Astrocyte (in vitro differentiated cells and primary cell): ENCODE data around the gene ARHGAP21. TPM values are rescaled to one million over a fixed set of nuclear protein-coding genes. Genes with fewer than 3 reads are reported as not detected.

ENCODE experiments used
- DNase-seq: peaks from one replicate; pipeline ENCODE4 v3.0.0-alpha.2; 2010; ENCODE audit warnings: low read depth
- FAIRE-seq: peaks from 2 replicates; lab custom pipeline; 2011; peaks lifted over from hg19 to GRCh38; lab: Jason Lieb, UNC
- H2AFZ ChIP-seq: 2 replicates; pipeline ENCODE4 v1.6.0; 2012; ENCODE audit warnings: low read depth, low read length, inconsistent platforms
- H3K27ac ChIP-seq: 2 replicates; pipeline ENCODE4 v1.5.1; 2011; ENCODE audit warnings: low read depth, low read length, inconsistent platforms
- H3K27me3 ChIP-seq: 2 replicates; pipeline ENCODE4 v1.6.0; 2011; ENCODE audit warnings: low read length, inconsistent platforms; ENCODE audit not compliant: insufficient read depth
- H3K36me3 ChIP-seq: 2 replicates; pipeline ENCODE4 v1.5.1; 2011; ENCODE audit warnings: low read length, inconsistent platforms; ENCODE audit not compliant: insufficient read depth
- H3K4me1 ChIP-seq: 2 replicates; pipeline ENCODE4 v1.5.1; 2011; ENCODE audit warnings: low read length, inconsistent platforms; ENCODE audit not compliant: insufficient read depth
- H3K4me2 ChIP-seq: 2 replicates; pipeline ENCODE4 v1.6.0; 2012; ENCODE audit warnings: low read length, inconsistent platforms
- H3K4me3 ChIP-seq: 2 replicates; pipeline ENCODE4 v1.5.1; 2011; ENCODE audit warnings: low read depth, mild to moderate bottlenecking, low read length, inconsistent platforms; ENCODE audit not compliant: insufficient read depth
- H3K79me2 ChIP-seq: 2 replicates; pipeline ENCODE4 v1.6.0; 2012; ENCODE audit warnings: mild to moderate bottlenecking, low read length, inconsistent platforms; ENCODE audit not compliant: insufficient read depth
- H3K9ac ChIP-seq: 2 replicates; pipeline ENCODE4 v1.6.0; 2012; ENCODE audit warnings: mild to moderate bottlenecking, low read length, inconsistent platforms
- H3K9me3 ChIP-seq: 2 replicates; pipeline ENCODE4 v1.5.1; 2012; ENCODE audit warnings: low read depth, mild to moderate bottlenecking, low read length, inconsistent platforms; ENCODE audit not compliant: insufficient read depth
- H4K20me1 ChIP-seq: 2 replicates; pipeline ENCODE4 v1.6.0; 2012; ENCODE audit warnings: low read length, inconsistent platforms; ENCODE audit not compliant: insufficient read depth
- H3K27ac Mint-ChIP-seq: one replicate; pipeline ENCODE4 v1.8.0; 2021; ENCODE audit warnings: mild to moderate bottlenecking, mixed read lengths; ENCODE audit not compliant: unreplicated experiment
- H3K27me3 Mint-ChIP-seq: one replicate; pipeline ENCODE4 v1.8.0; 2021; ENCODE audit warnings: low read depth, mixed read lengths; ENCODE audit not compliant: unreplicated experiment
- H3K36me3 Mint-ChIP-seq: one replicate; pipeline ENCODE4 v1.8.0; 2021; ENCODE audit warnings: low read depth, mixed read lengths; ENCODE audit not compliant: unreplicated experiment
- H3K4me1 Mint-ChIP-seq: one replicate; pipeline ENCODE4 v1.8.0; 2021; ENCODE audit warnings: low read depth, mixed read lengths; ENCODE audit not compliant: unreplicated experiment
- H3K4me3 Mint-ChIP-seq: one replicate; pipeline ENCODE4 v1.8.0; 2021; ENCODE audit warnings: mild to moderate bottlenecking, moderate library complexity, mixed read lengths; ENCODE audit not compliant: unreplicated experiment
- H3K9me3 Mint-ChIP-seq: one replicate; pipeline ENCODE4 v1.8.0; 2021; ENCODE audit warnings: mild to moderate bottlenecking, mixed read lengths; ENCODE audit not compliant: unreplicated experiment
- CTCF ChIP-seq: IDR thresholded peaks from 2 replicates; pipeline ENCODE4 v1.5.1; 2011; ENCODE audit warnings: low read depth, mild to moderate bottlenecking, inconsistent platforms, low read length, moderate library complexity; ENCODE audit not compliant: insufficient read depth
- EZH2 ChIP-seq: IDR thresholded peaks from 2 replicates; pipeline ENCODE4 v1.6.1; 2012; ENCODE audit warnings: mild to moderate bottlenecking, low read length, inconsistent platforms; ENCODE audit not compliant: insufficient read depth
- total RNA-seq: library from RNA; stranded (reverse); gene quantifications from 2 replicates; pipeline ENCODE4 v1.2.1, GENCODE V29; 2021

The ARHGAP21 gene
- total RNA-seq, 1 donor from 2014 or later: 107 TPM

- peaks cover 11% of the 10 kb centered on the region for H3K36me3 Mint-ChIP-seq
- no peak overlapping the region for H3K4me3 Mint-ChIP-seq
- Histone ChIP-seq H4K20me1 (no peaks in the 10 kb centered on the region), H3K4me1 (peaks cover 9% of the 10 kb centered on the region), H3K9me3 (no peaks in the 10 kb centered on the region), H3K4me2 (no peak overlapping the region), H3K27me3 (no peaks in the 10 kb centered on the region), H3K36me3 (no peaks in the 10 kb centered on the region), H2AFZ (no peak overlapping the region), H3K9ac (no peak overlapping the region), H3K79me2 (no peaks in the 10 kb centered on the region), H3K27ac (no peak overlapping the region), H3K4me3 (no peak overlapping the region)
- TF ChIP-seq CTCF (no peak), EZH2 (no peak)
- H3K27me3 Mint-ChIP-seq: peaks cover 5% of the 10 kb centered on the region
- peaks cover 2% of the 10 kb centered on the region for H3K9me3 Mint-ChIP-seq
- FAIRE-seq: no peak
- peaks cover 16% of the 10 kb centered on the region for H3K4me1 Mint-ChIP-seq
- H3K27ac Mint-ChIP-seq: no peak overlapping the region
- no peak for DNase-seq
These were observed 169.7 kb downstream of the ARHGAP21 start for GRCh38 chr10:24554036-24554435.

DNA sequence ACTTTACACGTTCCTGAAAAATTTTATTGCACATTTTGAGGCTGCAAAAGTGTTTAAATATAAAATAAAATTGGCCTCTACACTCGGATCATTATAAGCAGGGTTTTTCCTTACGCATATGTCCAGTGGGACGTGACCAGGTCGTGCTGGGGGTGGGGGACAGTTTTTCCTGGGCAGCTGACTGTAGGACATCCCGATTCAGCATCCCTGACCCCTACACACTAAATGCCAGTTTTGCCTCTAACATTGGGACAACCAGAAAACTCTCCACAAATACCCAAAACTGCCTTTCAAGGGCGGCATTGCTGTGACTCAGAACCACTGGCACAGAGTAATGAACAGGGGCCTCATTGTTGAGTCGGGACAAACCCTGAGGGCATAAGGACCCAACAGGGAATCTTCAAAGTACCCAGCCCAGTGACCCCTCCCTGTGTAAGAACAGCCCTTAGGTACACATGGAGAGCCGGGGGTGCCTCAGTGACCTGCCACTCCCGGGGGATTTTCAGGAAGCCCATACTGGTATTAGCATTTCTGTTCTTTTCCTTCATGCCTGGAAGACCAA lies 170.6 kb downstream of the ARHGAP21 start:
- Histone ChIP-seq H2AFZ (no peak overlapping the region), H3K27ac (no peak overlapping the region), H3K4me3 (no peak overlapping the region), H3K27me3 (no peaks in the 10 kb centered on the region), H3K4me2 (no peak overlapping the region), H3K4me1 (peaks cover 9% of the 10 kb centered on the region), H4K20me1 (no peaks in the 10 kb centered on the region), H3K79me2 (no peaks in the 10 kb centered on the region), H3K9me3 (no peaks in the 10 kb centered on the region), H3K9ac (no peak overlapping the region), H3K36me3 (no peaks in the 10 kb centered on the region)
- no peak overlapping the region for H3K27ac Mint-ChIP-seq
- no peak for TF ChIP-seq CTCF
- no peak for TF ChIP-seq EZH2
- peaks cover 3% of the 10 kb centered on the region for H3K27me3 Mint-ChIP-seq
- H3K4me3 Mint-ChIP-seq: no peak overlapping the region
- H3K9me3 Mint-ChIP-seq: peaks cover 2% of the 10 kb centered on the region
- FAIRE-seq (no peak), DNase-seq (no peak)
- H3K4me1 Mint-ChIP-seq: peaks cover 16% of the 10 kb centered on the region
- H3K36me3 Mint-ChIP-seq: peaks cover 11% of the 10 kb centered on the region

DNA sequence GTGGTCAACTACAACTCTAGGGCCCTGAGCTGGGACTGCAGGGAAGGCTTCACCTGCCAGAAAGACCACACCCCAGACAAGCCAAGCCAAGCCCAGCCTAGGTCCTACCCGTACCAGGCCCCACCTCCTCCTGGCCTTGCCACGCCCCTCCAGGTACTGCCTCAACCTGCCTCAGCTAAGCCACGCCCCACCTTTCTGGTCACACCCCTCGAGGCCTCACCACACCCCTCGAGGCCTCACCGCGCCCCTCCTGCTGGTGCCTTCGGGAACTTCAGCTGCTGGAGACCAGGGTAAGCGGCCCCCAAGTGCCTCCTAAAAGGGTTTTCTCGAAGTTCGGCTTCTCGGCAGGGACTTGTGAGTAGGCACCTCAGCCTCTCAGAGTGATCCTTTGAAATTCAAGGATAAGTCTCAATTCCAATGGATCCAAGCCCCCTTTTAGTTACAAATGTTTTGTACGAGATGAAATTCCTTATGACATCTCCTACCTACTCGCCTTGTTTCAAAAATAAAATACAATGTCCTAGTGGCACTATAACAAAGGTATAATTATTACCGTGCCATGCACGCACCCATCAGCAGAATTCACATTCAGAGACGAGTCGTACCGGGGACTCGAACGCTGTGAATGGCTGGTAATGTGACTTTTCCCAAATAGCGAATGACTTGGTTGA lies 171.2 kb downstream of the ARHGAP21 start:
- H3K9ac ChIP-seq: no peak overlapping the region
- no peaks in the 10 kb centered on the region for H4K20me1 ChIP-seq
- H3K4me1 ChIP-seq: peaks cover 9% of the 10 kb centered on the region
- peaks cover 16% of the 10 kb centered on the region for H3K4me1 Mint-ChIP-seq
- FAIRE-seq (no peak), DNase-seq (no peak)
- H3K27ac ChIP-seq: no peak overlapping the region
- H3K36me3 Mint-ChIP-seq: peaks cover 11% of the 10 kb centered on the region
- no peaks in the 10 kb centered on the region for H3K27me3 ChIP-seq
- TF ChIP-seq EZH2 (no peak), CTCF (no peak)
- H3K9me3 Mint-ChIP-seq: peaks cover 2% of the 10 kb centered on the region
- H3K4me3 Mint-ChIP-seq: no peak overlapping the region
- no peak overlapping the region for H3K27ac Mint-ChIP-seq
- no peak overlapping the region for H3K4me3 ChIP-seq
- H3K4me2 ChIP-seq: no peak overlapping the region
- no peaks in the 10 kb centered on the region for H3K36me3 ChIP-seq
- H2AFZ ChIP-seq: no peak overlapping the region
- no peaks in the 10 kb centered on the region for H3K79me2 ChIP-seq
- H3K27me3 Mint-ChIP-seq: peaks cover 2% of the 10 kb centered on the region
- H3K9me3 ChIP-seq: no peaks in the 10 kb centered on the region
